Central memory CD8-positive, alpha-beta T cell (primary cell): ENCODE results near the gene AXDND1.
"Not testable (repeated sequence)": the region's sequence is repeated elsewhere in the genome, so short reads cannot be mapped to it uniquely, and the experiment has no call there.

ENCODE experiments used
- ATAC-seq: fragments of 150-1000 bp; cut with Tn5 transposase; replicated peaks from 2 replicates; pipeline ENCODE4 v1.10.0; 2022; ENCODE audit warnings: mild to moderate bottlenecking, moderate FRiP score, moderate number of reproducible peaks; ENCODE audit not compliant: poor library complexity, severe bottlenecking; ENCODE audit errors: extremely low read depth
- DNase-seq, 2 donors: peaks; one replicate each; pipeline ENCODE4 v3.0.0; 2021; ENCODE audit warnings: low spot score in 2 of 2
- H3K27ac Mint-ChIP-seq: one replicate; pipeline ENCODE4 v1.8.0; 2022; ENCODE audit warnings: low read depth, mild to moderate bottlenecking, moderate library complexity, mixed read lengths
- H3K27me3 Mint-ChIP-seq: one replicate; pipeline ENCODE4 v1.8.0; 2022; ENCODE audit warnings: mixed read lengths
- H3K36me3 Mint-ChIP-seq: one replicate; pipeline ENCODE4 v1.8.0; 2022; ENCODE audit warnings: mild to moderate bottlenecking, moderate library complexity, mixed read lengths; ENCODE audit not compliant: insufficient read depth
- H3K4me1 Mint-ChIP-seq: one replicate; pipeline ENCODE4 v1.8.0; 2022; ENCODE audit warnings: mixed read lengths
- H3K4me3 Mint-ChIP-seq: one replicate; pipeline ENCODE4 v1.8.0; 2022; ENCODE audit warnings: mild to moderate bottlenecking, moderate library complexity, mixed read lengths
- H3K9me3 Mint-ChIP-seq: one replicate; pipeline ENCODE4 v1.8.0; 2022; ENCODE audit warnings: mixed read lengths

AXDND1 gene

GRCh38 chr1:179510038-179510437, 144.3 kb downstream of the AXDND1 start:
- Mint-ChIP-seq H3K4me1 (no peaks in the 10 kb centered on the region), H3K4me3 (no peak overlapping the region), H3K27me3 (peaks cover 6% of the 10 kb centered on the region), H3K27ac (no peak overlapping the region), H3K9me3 (peaks cover 5% of the 10 kb centered on the region), H3K36me3 (no peaks in the 10 kb centered on the region)
- DNase-seq (no peak), ATAC-seq (no peak)

- no peak for ATAC-seq
- H3K4me3 Mint-ChIP-seq = no peak overlapping the region
- no peak for DNase-seq
Observed at GRCh38 chr1:179516976-179517705, 151.4 kb downstream of the AXDND1 start.

GRCh38 chr1:179518544-179518943, 152.8 kb downstream of the AXDND1 start:
- not testable (repeated sequence) for DNase-seq, H3K4me1 Mint-ChIP-seq, ATAC-seq, H3K4me3 Mint-ChIP-seq, H3K9me3 Mint-ChIP-seq, H3K27ac Mint-ChIP-seq, H3K36me3 Mint-ChIP-seq
- H3K27me3 Mint-ChIP-seq = peaks cover 45% of the 10 kb centered on the region

More at GRCh38 chr1:179516976-179517705, 151.4 kb downstream of the AXDND1 start:
- Mint-ChIP-seq H3K27ac (no peak overlapping the region), H3K9me3 (peaks cover 5% of the 10 kb centered on the region), H3K4me1 (no peaks in the 10 kb centered on the region), H3K27me3 (peaks cover 41% of the 10 kb centered on the region), H3K36me3 (no peaks in the 10 kb centered on the region)

- no peak for DNase-seq
- Mint-ChIP-seq H3K27me3 (peaks cover 23% of the 10 kb centered on the region), H3K4me3 (no peak overlapping the region), H3K36me3 (no peaks in the 10 kb centered on the region), H3K27ac (no peak overlapping the region), H3K9me3 (peaks cover 2% of the 10 kb centered on the region), H3K4me1 (no peaks in the 10 kb centered on the region)
- no peak for ATAC-seq
Observed at GRCh38 chr1:179529482-179530195, 163.9 kb downstream of the AXDND1 start.

GRCh38 chr1:179530352-179530751, 164.6 kb downstream of the AXDND1 start:
- no peaks in the 10 kb centered on the region for H3K36me3 Mint-ChIP-seq
- no peak overlapping the region for H3K4me3 Mint-ChIP-seq
- ATAC-seq (no peak), DNase-seq (no peak)
- H3K27ac Mint-ChIP-seq = no peak overlapping the region
- H3K9me3 Mint-ChIP-seq = no peaks in the 10 kb centered on the region
- H3K4me1 Mint-ChIP-seq = no peaks in the 10 kb centered on the region
- H3K27me3 Mint-ChIP-seq = peaks cover 17% of the 10 kb centered on the region

GRCh38 chr1:179541774-179542173, 176.0 kb downstream of the AXDND1 start:
- H3K36me3 Mint-ChIP-seq = peaks cover 2% of the 10 kb centered on the region

GRCh38 chr1:179545321-179545720, 179.6 kb downstream of the AXDND1 start:
- DNase-seq (no peak), ATAC-seq (no peak)
- peaks cover 20% of the 10 kb centered on the region for H3K27me3 Mint-ChIP-seq
- no peak overlapping the region for H3K27ac Mint-ChIP-seq
- H3K4me1 Mint-ChIP-seq = no peaks in the 10 kb centered on the region
- no peak overlapping the region for H3K4me3 Mint-ChIP-seq
- no peaks in the 10 kb centered on the region for H3K9me3 Mint-ChIP-seq
- peaks cover 1% of the 10 kb centered on the region for H3K36me3 Mint-ChIP-seq

More at GRCh38 chr1:179541774-179542173, 176.0 kb downstream of the AXDND1 start:
- peaks cover 14% of the 10 kb centered on the region for H3K9me3 Mint-ChIP-seq
- no peak overlapping the region for H3K27ac Mint-ChIP-seq
- DNase-seq = no peak
- no peak for ATAC-seq
- H3K27me3 Mint-ChIP-seq = peaks cover 32% of the 10 kb centered on the region
- H3K4me3 Mint-ChIP-seq = no peak overlapping the region
- no peaks in the 10 kb centered on the region for H3K4me1 Mint-ChIP-seq

GRCh38 chr1:179547021-179547535, 181.3 kb downstream of the AXDND1 start:
- Mint-ChIP-seq H3K4me1 (no peaks in the 10 kb centered on the region), H3K9me3 (no peaks in the 10 kb centered on the region), H3K4me3 (no peak overlapping the region), H3K27me3 (peaks cover 16% of the 10 kb centered on the region), H3K27ac (no peak overlapping the region), H3K36me3 (no peaks in the 10 kb centered on the region)
- no peak for DNase-seq
- no peak for ATAC-seq

- ATAC-seq = no peak
- no peak overlapping the region for H3K27ac Mint-ChIP-seq
- no peaks in the 10 kb centered on the region for H3K27me3 Mint-ChIP-seq
- DNase-seq = no peak
- no peaks in the 10 kb centered on the region for H3K9me3 Mint-ChIP-seq
- H3K4me3 Mint-ChIP-seq = no peak overlapping the region
- no peaks in the 10 kb centered on the region for H3K36me3 Mint-ChIP-seq
- H3K4me1 Mint-ChIP-seq = no peaks in the 10 kb centered on the region
Observed at GRCh38 chr1:179548666-179549367, 183.0 kb downstream of the AXDND1 start.

GRCh38 chr1:179549368-179549700, 183.6 kb downstream of the AXDND1 start:
- H3K4me1 Mint-ChIP-seq = no peaks in the 10 kb centered on the region

GRCh38 chr1:179550746-179551682, 185.2 kb downstream of the AXDND1 start:
- ATAC-seq (no peak), DNase-seq (no peak)
- no peaks in the 10 kb centered on the region for H3K4me1 Mint-ChIP-seq
- H3K36me3 Mint-ChIP-seq = no peaks in the 10 kb centered on the region
- H3K27ac Mint-ChIP-seq = no peak overlapping the region
- H3K4me3 Mint-ChIP-seq = no peak overlapping the region
- H3K9me3 Mint-ChIP-seq = no peaks in the 10 kb centered on the region
- H3K27me3 Mint-ChIP-seq = no peaks in the 10 kb centered on the region

More at GRCh38 chr1:179549368-179549700, 183.6 kb downstream of the AXDND1 start:
- H3K27me3 Mint-ChIP-seq = no peaks in the 10 kb centered on the region
- ATAC-seq (no peak), DNase-seq (no peak)
- H3K27ac Mint-ChIP-seq = no peak overlapping the region
- H3K36me3 Mint-ChIP-seq = no peaks in the 10 kb centered on the region
- H3K4me3 Mint-ChIP-seq = no peak overlapping the region
- no peaks in the 10 kb centered on the region for H3K9me3 Mint-ChIP-seq

- ATAC-seq = no peak
- Mint-ChIP-seq H3K4me3 (no peak overlapping the region), H3K9me3 (no peaks in the 10 kb centered on the region), H3K4me1 (no peaks in the 10 kb centered on the region), H3K27me3 (no peaks in the 10 kb centered on the region), H3K27ac (no peak overlapping the region), H3K36me3 (peaks cover 1% of the 10 kb centered on the region)
- no peak for DNase-seq
Observed at GRCh38 chr1:179554427-179554826, 188.7 kb downstream of the AXDND1 start.
